ENCODE data around the gene WDR82.

WDR82 gene

GRCh38 chr3:52253314-52254304 is 24.8 kb downstream of the WDR82 start:
- DNase-seq = peak; percentile 87 to 88

- no peak for DNase-seq
Observed at GRCh38 chr3:52250122-52250521, 28.3 kb downstream of the WDR82 start.

GRCh38 chr3:52249683-52250082 is 28.8 kb downstream of the WDR82 start:
- no peak for DNase-seq

GRCh38 chr3:52248816-52249547 is 29.5 kb downstream of the WDR82 start:
- DNase-seq = no peak

- DNase-seq = no peak
Observed at GRCh38 chr3:52248165-52248541, 30.3 kb downstream of the WDR82 start.

- DNase-seq = no peak
Observed at GRCh38 chr3:52247409-52248164, 30.9 kb downstream of the WDR82 start.

GRCh38 chr3:52246728-52247408 is 31.6 kb downstream of the WDR82 start:
- peak in 1 of 2 donors; percentile 33 for DNase-seq

- peak in 1 of 2 donors; percentile 22 for DNase-seq
Observed at GRCh38 chr3:52246264-52246620, 32.2 kb downstream of the WDR82 start.

- peak; percentile 46 to 80 for DNase-seq
Observed at GRCh38 chr3:52245322-52246263, 32.9 kb downstream of the WDR82 start, which contains the start of gene PPM1M. TSS of gene PPM1M (plus strand) at chr3:52245759. CDS start at chr3:52245825, 66 bp downstream.

- DNase-seq = peak; percentile 40 to 60
Observed at GRCh38 chr3:52243791-52244628, 34.4 kb downstream of the WDR82 start.

- no peak for DNase-seq
Observed at GRCh38 chr3:52242039-52242438, 36.4 kb downstream of the WDR82 start.

GRCh38 chr3:52240886-52241370 is 37.5 kb downstream of the WDR82 start:
- peak in 1 of 2 donors; percentile 42 for DNase-seq

- peak; percentile 61 to 73 for DNase-seq
Observed at GRCh38 chr3:52240059-52240885, 38.2 kb downstream of the WDR82 start.

GRCh38 chr3:52238761-52239701 is 39.4 kb downstream of the WDR82 start, which contains the start of gene TWF2:
TSS of gene TWF2 (minus strand) at chr3:52239158. CDS start at chr3:52239016, 142 bp downstream.
- peak; percentile 82 to 88 for DNase-seq

GRCh38 chr3:52238193-52238760 is 40.2 kb downstream of the WDR82 start:
- DNase-seq = no peak

GRCh38 chr3:52237657-52238172 is 40.7 kb downstream of the WDR82 start:
- DNase-seq = peak in 1 of 2 donors; percentile 41
